BLaER1 treated with 17β-estradiol and CSF1 and Interleukin-3, amounts not matched to agents 10 nM and 100 nM (cell line): ENCODE results near the gene BCR.
A peak's percentile ranks its signal among the peaks of the same experiment; 100 is the strongest.

Experiments
- H3K27ac ChIP-seq, 11 experiments: shearing (Covaris generic); formaldehyde crosslinking; 2 replicates each; pipeline ENCODE4 v1.8.1; 2022
- H3K27me3 ChIP-seq, 11 experiments: shearing (Covaris generic); formaldehyde crosslinking; 2 replicates each; pipeline ENCODE4 v1.8.1; 2022
- H3K36me3 ChIP-seq, 11 experiments: shearing (Covaris generic); formaldehyde crosslinking; 2 replicates each; pipeline ENCODE4 v1.8.1; 2022
- H3K4me1 ChIP-seq, 10 experiments: shearing (Covaris generic); formaldehyde crosslinking; 2 replicates each; pipeline ENCODE4 v1.8.1; 2022
- H3K4me2 ChIP-seq, 11 experiments: shearing (Covaris generic); formaldehyde crosslinking; 2 replicates each; pipeline ENCODE4 v1.8.1; 2022
- H3K4me3 ChIP-seq, 10 experiments: shearing (Covaris generic); formaldehyde crosslinking; 2 replicates each; pipeline ENCODE4 v1.8.1; 2022
- H3K9ac ChIP-seq, 11 experiments: shearing (Covaris generic); formaldehyde crosslinking; 2 replicates each; pipeline ENCODE4 v1.8.1; 2022
- H3K9me3 ChIP-seq, 11 experiments: shearing (Covaris generic); formaldehyde crosslinking; replicated peaks in 1 of 11; 2 replicates each; pipeline ENCODE4 v1.8.1; 2022
- H4K20me1 ChIP-seq, 11 experiments: shearing (Covaris generic); formaldehyde crosslinking; 2 replicates each; pipeline ENCODE4 v1.8.1; 2022
- Cebpa-rat ChIP-seq, 11 experiments: shearing (Covaris generic); IDR thresholded peaks; 2 replicates each; pipeline ENCODE4 v1.8.1; 2022

The BCR gene

DNA sequence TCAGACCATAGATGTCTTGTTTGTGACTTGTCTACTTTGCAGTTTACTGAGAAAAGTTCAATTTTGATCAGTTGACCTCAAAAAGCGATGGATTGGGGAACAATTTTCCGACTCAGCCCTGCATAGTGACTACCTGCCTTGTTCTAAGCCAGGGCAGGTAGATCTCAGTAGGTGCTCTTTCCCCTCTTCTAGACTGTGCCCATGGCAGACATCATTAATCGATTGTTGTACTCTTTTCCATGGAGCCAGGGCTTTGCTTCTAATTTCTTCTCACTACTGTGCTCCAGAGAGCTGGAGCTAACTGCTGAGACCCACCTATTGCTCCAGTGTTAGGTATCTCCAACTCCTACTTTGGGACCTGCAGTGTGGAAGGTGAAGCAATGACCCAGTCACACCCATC lies 25.2 kb upstream of the BCR start:
- Histone ChIP-seq H4K20me1 (no peaks in the 10 kb centered on the region), H3K36me3 (no peaks in the 10 kb centered on the region), H3K4me2 (peak overlapping the region in 2 of 11 experiments; percentile 11 to 49; a peak in 2 of 22 replicates), H3K4me1 (peaks cover 24 to 67% (median 53%) of the 10 kb centered on the region in 10 experiments), H3K27me3 (no peaks in the 10 kb centered on the region), H3K9me3 (no peaks in the 10 kb centered on the region), H3K4me3 (no peak overlapping the region), H3K27ac (no peak overlapping the region), H3K9ac (no peak overlapping the region)
- no peak for TF ChIP-seq Cebpa-rat (IDR thresholded peaks at IDR 0.05)

DNA sequence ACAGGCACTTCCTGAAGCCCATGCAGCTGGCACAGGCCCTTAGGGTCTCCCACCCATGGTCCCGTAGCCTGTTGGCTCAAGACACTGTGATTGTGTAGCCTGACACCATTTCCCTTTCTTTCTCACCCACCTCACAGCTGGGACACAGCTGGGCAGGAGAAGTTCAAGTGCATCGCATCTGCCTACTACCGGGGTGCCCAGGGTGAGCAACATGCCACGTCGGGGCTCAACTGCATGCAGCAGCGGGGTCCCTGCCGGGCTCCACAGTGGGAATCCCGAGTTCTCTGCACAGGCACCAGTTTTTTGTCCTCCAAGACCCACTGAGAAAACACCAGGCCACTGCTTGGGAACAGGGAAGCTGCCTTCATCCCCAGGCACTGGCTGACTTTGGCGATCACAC lies 24.5 kb upstream of the BCR start:
- Histone ChIP-seq H3K4me1 (peaks cover 24 to 62% (median 49%) of the 10 kb centered on the region in 10 experiments), H3K27me3 (no peaks in the 10 kb centered on the region), H3K4me2 (peak overlapping the region in 5 of 11 experiments; percentile 2 to 49 (median 11); a peak in 4 of 22 replicates), H4K20me1 (no peaks in the 10 kb centered on the region), H3K4me3 (no peak overlapping the region), H3K9ac (no peak overlapping the region), H3K27ac (no peak overlapping the region), H3K9me3 (no peaks in the 10 kb centered on the region), H3K36me3 (no peaks in the 10 kb centered on the region)
- TF ChIP-seq Cebpa-rat (IDR thresholded peaks at IDR 0.05), result no peak

DNA sequence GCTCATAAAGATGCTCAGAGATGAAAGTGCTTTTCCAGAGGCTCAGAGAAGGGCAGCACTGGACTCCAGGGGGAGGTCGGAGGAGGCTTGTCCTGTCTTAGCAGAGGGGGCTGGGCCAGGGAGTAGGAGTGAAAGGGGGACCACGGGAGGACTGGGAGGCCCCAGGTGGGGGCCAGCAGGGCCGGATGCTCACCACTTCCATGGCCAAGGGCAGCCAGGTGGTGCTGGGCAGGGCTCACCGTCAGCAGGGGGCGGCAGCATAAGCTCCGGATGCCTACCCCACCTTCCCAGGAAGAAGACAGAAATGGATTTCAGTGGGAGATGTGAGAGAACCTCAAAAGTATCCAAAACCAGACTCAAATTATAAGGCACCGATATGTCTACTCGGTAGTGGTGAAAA lies 24.0 kb upstream of the BCR start:
- Histone ChIP-seq H3K27me3 (no peaks in the 10 kb centered on the region), H3K4me1 (peaks cover 24 to 57% (median 46%) of the 10 kb centered on the region in 10 experiments), H4K20me1 (no peaks in the 10 kb centered on the region), H3K9me3 (no peaks in the 10 kb centered on the region), H3K4me2 (peak overlapping the region in 6 of 11 experiments; percentile 2 to 51 (median 34); a peak in 7 of 22 replicates), H3K4me3 (no peak overlapping the region), H3K9ac (no peak overlapping the region), H3K27ac (no peak overlapping the region), H3K36me3 (no peaks in the 10 kb centered on the region)
- no peak for TF ChIP-seq Cebpa-rat (IDR thresholded peaks at IDR 0.05)

DNA sequence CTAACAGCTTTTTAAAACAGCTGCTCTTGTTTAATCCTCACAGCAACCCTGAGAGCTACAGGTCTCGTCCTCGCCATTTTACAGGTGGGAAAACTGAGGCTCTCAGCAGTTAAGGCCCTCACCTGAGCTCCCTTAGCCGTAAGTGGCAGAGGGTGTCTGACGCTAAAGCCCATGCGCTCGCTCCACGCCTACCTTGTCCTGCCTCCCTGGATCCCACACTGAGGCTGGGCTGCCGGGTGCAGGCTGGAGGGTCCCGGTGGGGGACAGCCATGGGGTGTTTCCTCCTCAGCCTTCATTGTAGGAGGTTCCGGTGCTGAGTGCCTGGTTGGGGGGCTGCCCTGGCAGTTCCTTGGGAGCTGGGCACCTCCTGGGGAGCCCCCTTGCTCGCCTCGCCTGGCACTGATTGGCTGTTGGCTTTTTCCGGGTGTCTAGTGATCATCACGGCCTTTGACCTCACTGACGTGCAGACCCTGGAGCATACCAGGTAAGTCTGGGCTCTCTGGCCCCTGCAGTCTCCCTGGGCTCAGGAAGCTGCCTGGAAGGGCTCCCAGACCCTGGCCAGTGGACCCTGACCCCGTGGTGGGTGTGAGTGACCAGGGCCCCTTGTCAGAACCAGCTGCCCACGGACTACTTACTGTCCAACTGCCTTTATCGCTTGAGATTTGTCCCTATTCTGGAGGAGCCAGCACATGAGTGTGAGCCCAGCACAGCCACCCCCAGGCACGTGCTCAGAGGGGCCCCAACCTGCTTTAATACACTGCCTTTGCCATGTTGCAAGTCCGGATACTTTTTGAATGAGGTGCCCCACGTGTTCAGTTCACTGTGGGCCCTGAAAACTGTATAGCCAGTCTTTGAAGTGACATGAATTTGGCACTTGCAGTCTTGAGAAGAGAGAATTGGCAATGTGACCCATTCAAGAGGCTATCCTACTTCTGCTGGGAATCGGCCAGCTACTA lies 22.5 kb upstream of the BCR start:
- peak overlapping the region in 6 of 11 experiments; percentile 31 to 51 (median 41); a peak in 9 of 22 replicates for H3K4me2 ChIP-seq

DNA sequence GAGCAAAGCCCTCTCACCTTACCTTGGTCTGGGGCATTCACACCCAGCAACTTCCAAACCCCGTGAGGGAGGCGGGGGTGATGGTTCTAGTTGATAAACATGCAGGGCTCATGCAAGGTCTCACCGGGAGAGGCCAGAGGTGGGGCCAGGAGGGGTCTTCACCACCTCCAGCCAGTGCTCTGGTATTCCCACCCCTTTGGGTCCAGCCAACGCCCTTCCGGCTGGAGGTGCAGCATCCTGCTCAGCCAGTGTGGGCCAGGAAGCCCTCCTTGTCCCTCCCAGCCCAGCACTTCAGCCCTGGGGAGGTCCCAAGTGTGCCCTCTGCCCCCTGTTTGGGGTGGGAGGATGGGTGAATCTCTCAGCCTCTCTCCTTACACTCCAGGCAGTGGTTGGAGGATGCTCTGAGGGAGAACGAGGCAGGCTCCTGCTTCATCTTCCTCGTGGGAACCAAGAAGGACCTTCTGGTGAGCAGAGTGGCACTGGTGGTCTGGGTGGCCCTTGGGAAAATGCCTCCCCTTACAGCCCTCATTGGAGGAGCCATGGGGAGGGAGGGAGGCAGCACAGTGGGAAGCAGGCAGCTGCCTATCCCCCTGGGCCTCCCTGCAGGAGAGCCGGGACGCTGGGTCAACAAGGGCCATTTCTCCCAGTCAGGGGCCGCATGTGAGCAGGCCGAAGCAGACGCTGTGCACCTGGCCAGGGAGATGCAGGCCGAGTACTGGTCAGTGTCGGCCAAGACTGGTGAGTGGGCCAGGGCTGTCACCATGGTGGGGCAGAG lies 21.6 kb upstream of the BCR start:
- Histone ChIP-seq H3K4me1 (peaks cover 4 to 34% (median 28%) of the 10 kb centered on the region in 10 experiments; a peak in 19 of 20 replicates), H3K36me3 (no peaks in the 10 kb centered on the region), H3K4me3 (no peak overlapping the region), H4K20me1 (no peaks in the 10 kb centered on the region), H3K27ac (no peak overlapping the region), H3K9me3 (no peaks in the 10 kb centered on the region), H3K4me2 (no peak overlapping the region), H3K27me3 (no peaks in the 10 kb centered on the region), H3K9ac (no peak overlapping the region)
- TF ChIP-seq Cebpa-rat (IDR thresholded peaks at IDR 0.05), result no peak

More for the DNA sequence above, 22.5 kb upstream of the BCR start:
- H3K27ac ChIP-seq, result no peak overlapping the region; a peak in 1 of 22 replicates
- no peak for TF ChIP-seq Cebpa-rat (IDR thresholded peaks at IDR 0.05)
- peaks cover 12 to 43% (median 37%) of the 10 kb centered on the region in 10 experiments for H3K4me1 ChIP-seq
- H4K20me1 ChIP-seq, result no peaks in the 10 kb centered on the region
- H3K36me3 ChIP-seq, result no peaks in the 10 kb centered on the region
- H3K9me3 ChIP-seq, result no peaks in the 10 kb centered on the region
- no peaks in the 10 kb centered on the region for H3K27me3 ChIP-seq
- H3K9ac ChIP-seq, result no peak overlapping the region
- H3K4me3 ChIP-seq, result no peak overlapping the region

DNA sequence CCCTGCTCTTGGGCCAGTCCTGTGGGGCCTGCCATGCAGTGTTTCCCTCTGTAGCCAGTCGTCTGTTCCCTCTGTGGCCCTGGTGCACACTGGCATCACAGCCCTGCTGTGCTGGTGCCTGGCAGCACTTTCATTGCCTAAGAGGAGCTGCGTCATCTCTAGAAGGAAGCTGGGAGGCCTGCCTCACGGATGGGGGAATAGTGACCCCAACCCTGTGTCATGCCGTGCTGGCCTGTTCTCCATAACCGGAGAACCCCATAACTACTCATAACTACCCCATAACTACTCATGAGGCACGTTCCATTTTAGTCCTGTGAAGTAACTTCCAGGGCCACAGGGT lies 21.0 kb upstream of the BCR start:
- Histone ChIP-seq H3K4me2 (no peak overlapping the region), H3K27me3 (no peaks in the 10 kb centered on the region)

DNA sequence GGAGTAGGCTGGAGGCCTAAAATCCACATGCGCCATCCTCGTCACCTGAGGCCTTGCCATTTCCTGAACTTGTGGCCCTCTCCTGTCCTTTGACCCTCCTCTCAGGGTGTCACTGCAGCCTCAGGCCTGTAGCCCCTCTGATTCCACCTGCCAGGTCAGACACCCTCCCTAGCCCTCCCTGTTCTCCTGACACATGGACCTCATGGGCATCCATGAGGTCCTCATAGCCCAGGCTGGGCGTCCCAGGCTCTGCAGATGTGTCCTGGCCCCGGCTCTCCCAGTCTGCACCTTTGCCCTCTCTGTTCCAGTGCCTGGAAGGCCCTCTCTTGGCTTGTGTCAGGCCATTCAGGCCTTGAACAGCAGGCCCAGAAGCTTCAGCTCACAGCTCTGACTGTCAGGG lies 19.3 kb upstream of the BCR start:
- Histone ChIP-seq H3K27ac (no peak overlapping the region), H3K27me3 (no peaks in the 10 kb centered on the region), H4K20me1 (no peaks in the 10 kb centered on the region; a peak in 1 of 22 replicates), H3K36me3 (no peaks in the 10 kb centered on the region), H3K9ac (no peak overlapping the region), H3K4me1 (peaks cover 0 to 20% (median 15%) of the 10 kb centered on the region in 10 experiments; a peak in 17 of 20 replicates), H3K4me3 (no peak overlapping the region), H3K9me3 (no peaks in the 10 kb centered on the region), H3K4me2 (no peak overlapping the region)
- no peak for TF ChIP-seq Cebpa-rat (IDR thresholded peaks at IDR 0.05)

More for the DNA sequence above, 21.0 kb upstream of the BCR start:
- Histone ChIP-seq H3K9me3 (no peaks in the 10 kb centered on the region), H3K36me3 (no peaks in the 10 kb centered on the region), H4K20me1 (no peaks in the 10 kb centered on the region; a peak in 1 of 22 replicates), H3K27ac (no peak overlapping the region), H3K4me1 (peaks cover 0 to 29% (median 25%) of the 10 kb centered on the region in 10 experiments; a peak in 18 of 20 replicates), H3K4me3 (no peak overlapping the region), H3K9ac (no peak overlapping the region)
- TF ChIP-seq Cebpa-rat (IDR thresholded peaks at IDR 0.05), result no peak

DNA sequence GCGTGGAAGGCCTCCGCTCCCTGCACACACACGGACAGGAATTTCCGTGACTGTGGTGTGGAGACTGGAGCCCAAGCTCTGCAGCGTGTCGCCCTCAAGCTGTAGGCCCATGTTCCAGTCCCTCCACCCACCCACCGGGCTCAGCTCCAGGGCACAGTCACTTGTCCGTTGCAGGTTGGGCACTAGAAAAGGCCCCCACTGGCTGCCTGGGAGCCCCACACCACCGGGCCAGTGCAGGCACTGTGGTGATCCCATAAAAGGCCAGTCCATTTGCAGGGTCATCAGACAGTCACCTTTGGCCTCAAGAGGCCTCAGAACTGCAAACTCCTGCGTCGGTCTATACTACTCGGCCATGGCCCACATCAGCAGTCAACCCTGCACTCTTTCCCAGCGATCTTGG lies 18.7 kb upstream of the BCR start:
- Histone ChIP-seq H3K4me2 (no peak overlapping the region), H3K27ac (no peak overlapping the region), H3K36me3 (no peaks in the 10 kb centered on the region), H3K27me3 (no peaks in the 10 kb centered on the region), H3K9me3 (no peaks in the 10 kb centered on the region), H4K20me1 (no peaks in the 10 kb centered on the region; a peak in 1 of 22 replicates), H3K4me3 (no peak overlapping the region), H3K4me1 (peaks cover 0 to 19% (median 14%) of the 10 kb centered on the region in 10 experiments; a peak in 17 of 20 replicates), H3K9ac (no peak overlapping the region)
- TF ChIP-seq Cebpa-rat (IDR thresholded peaks at IDR 0.05), result no peak

DNA sequence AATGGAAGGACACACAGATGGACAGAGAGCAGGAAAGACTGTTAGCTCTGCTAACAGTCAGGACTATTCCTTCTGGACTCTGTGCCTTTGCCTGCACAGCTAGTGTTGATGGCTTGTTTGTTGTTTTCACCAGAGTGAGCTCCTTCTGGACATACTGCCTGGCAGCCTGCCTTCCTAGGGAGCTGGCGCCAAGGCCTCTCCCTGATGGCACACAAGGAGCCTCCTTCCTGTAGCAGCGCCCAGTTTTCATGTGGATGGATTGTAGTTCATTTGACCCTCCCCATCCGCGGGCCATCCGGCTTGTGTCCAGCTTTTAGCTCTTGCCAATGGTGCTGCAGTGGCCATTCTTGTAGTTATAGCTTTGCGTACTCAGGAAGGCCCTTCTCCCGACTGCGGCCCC lies 16.6 kb upstream of the BCR start:
- Histone ChIP-seq H3K9ac (no peak overlapping the region), H3K27me3 (no peaks in the 10 kb centered on the region), H3K4me3 (no peak overlapping the region), H3K4me2 (no peak overlapping the region), H3K4me1 (peaks cover 0 to 24% (median 15%) of the 10 kb centered on the region in 10 experiments; a peak in 14 of 20 replicates), H3K36me3 (no peaks in the 10 kb centered on the region), H3K9me3 (no peaks in the 10 kb centered on the region), H4K20me1 (no peaks in the 10 kb centered on the region; a peak in 2 of 22 replicates), H3K27ac (no peak overlapping the region)
- TF ChIP-seq Cebpa-rat (IDR thresholded peaks at IDR 0.05), result no peak
